Anterior cingulate cortex (tissue), 58 donors: ENCODE results near the gene LRMDA.
A peak's percentile ranks its signal among the peaks of the same experiment; 100 is the strongest.

Source experiments
- DNase-seq, 58 donors: peaks; one replicate each; lab custom pipeline; 2025; lab: John Stamatoyannopoulos, UW

Gene LRMDA

GRCh38 chr10:75623310-75624093 lies 192.1 kb downstream of the LRMDA start:
- DNase-seq: no peak

DNA sequence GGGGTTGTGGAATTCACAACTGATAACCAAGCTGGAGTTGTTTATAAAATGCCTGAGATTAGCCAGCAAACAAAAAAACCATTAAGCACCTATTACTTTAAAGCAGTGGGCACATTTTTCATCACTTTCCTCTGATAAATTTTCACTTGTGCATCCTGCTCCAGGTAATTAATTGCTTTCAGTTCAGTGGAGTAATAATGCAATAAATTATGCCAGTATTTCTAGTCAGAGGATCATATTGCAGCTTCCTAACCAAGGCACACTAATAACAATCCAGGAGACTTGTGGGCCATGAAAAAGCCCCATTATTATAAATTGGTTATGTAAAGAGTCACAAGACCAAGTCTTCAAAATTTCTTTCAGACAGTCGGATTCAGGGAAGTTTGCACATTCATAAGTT lies 193.2 kb downstream of the LRMDA start:
- no peak for DNase-seq

- no peak for DNase-seq
These were observed 199.3 kb downstream of the LRMDA start for GRCh38 chr10:75630746-75631145.

- no peak for DNase-seq
These were observed 201.5 kb downstream of the LRMDA start for GRCh38 chr10:75632805-75633462.

GRCh38 chr10:75633568-75633967 lies 202.1 kb downstream of the LRMDA start:
- DNase-seq: no peak

GRCh38 chr10:75634947-75635346 lies 203.5 kb downstream of the LRMDA start:
- no peak for DNase-seq

- no peak for DNase-seq
These were observed 207.3 kb downstream of the LRMDA start for GRCh38 chr10:75638752-75639151.

DNA sequence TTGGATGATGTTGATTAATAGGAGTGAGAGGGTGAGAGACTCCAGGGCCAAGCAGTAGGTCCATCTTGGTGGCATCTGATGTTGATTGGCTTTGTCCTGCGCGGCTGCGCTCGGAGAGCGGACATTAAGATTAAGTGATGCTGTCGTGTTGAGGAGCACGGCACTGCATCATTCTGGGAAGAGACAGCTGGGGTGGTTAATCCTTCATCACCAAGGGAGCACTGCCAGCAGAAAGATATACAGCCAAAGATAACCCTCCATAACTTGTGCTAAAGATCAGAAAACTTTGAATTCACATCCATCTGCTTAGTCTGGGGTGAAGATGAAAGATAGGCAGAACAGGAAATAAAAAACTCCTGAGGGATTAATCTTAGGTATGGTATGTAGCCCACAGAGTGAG lies 208.3 kb downstream of the LRMDA start:
- no peak for DNase-seq

DNA sequence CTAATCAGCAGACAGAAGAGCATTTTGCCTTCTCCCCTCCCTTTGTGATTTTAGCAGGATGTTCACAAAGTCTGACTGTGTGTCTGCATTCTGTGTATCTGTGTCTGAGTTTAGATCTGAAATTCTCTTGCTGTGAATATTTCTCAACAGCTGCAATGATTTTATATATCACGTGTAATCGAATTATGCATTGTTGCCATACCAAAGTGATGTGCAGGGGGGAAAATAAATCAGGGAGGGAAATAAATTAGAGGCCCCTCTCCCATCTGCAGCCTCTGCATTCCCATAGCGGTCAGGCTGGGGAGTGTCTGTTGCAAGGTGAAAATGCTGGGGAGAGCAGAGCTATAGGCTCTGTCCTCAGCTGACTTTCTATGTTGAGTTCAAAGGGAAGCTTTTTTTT lies 209.0 kb downstream of the LRMDA start:
- DNase-seq: no peak

DNA sequence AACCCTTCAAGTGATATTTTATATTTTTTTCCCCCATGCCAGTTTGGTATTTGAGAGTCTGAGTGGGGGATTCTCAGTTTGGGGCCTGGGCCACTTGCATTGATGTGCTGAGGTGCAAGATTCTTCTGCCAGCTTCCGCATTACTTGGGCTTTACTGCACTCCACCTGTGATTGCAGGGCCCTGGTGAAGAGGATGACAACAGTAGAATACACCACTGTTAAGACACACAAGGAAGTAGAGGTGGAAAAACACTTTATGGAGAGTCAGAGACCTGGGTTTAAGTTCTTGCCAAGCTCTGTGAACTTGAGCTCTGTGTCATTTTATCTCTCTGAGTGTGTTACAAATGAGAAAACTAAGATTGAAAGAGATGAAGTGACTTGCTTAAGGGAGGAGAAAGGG lies 209.4 kb downstream of the LRMDA start:
- no peak for DNase-seq

- no peak for DNase-seq
These were observed 212.0 kb downstream of the LRMDA start for GRCh38 chr10:75643405-75643804.

GRCh38 chr10:75643944-75644692 lies 212.7 kb downstream of the LRMDA start:
- DNase-seq: no peak

GRCh38 chr10:75645704-75646103 lies 214.3 kb downstream of the LRMDA start:
- no peak for DNase-seq

DNA sequence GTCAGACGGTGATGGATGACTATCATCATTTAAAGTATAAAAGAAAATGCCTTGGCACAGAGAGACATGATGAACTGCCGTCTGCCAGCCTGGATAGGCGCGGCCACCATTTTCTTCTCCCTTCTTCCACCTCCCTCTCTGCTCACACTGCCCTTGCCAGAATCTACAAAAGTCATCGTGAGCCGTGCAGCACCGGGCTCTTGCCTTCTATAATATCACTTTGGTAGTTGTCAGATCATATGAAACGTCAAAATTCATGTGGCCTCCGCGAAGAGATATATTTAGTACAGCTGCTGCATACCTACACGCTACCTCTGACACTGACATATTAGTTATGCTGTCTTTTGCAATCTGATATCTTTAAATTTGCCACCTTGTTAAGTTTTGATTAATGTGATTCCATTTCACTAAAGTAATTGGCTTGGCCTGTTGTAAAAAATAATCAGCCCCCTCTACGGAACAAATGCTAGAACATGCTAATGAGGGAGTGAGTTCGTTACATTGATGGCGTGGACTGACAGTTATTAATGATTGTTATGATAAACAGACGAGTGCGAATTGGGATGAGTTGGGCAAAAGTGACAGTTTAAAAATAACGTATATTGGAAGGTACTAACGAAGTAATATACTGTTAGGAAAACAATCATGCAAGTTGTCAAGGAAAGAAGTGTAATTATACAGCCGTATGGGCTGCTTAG lies 214.9 kb downstream of the LRMDA start:
- DNase-seq: no peak

DNA sequence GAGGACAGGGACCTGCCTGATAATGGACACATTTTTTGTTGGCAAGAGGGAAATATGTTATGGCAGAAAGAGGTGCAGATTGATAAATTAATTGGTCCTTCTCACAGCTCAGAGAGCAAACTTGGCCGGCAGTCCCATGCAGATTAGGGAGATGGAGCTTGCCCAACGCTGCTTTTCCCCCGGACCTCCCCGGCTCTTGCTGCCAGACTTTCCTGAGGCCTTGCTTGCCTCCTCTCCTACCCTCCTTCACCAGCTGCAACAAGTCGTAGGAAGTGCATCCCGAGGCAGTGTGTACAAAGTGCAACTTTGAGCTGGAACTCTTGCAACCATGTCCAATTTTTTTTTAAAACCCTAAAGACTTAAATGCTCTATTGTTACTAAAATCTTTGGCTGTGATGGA lies 215.5 kb downstream of the LRMDA start:
- DNase-seq: peak in 1 of 58 donors; percentile 13

DNA sequence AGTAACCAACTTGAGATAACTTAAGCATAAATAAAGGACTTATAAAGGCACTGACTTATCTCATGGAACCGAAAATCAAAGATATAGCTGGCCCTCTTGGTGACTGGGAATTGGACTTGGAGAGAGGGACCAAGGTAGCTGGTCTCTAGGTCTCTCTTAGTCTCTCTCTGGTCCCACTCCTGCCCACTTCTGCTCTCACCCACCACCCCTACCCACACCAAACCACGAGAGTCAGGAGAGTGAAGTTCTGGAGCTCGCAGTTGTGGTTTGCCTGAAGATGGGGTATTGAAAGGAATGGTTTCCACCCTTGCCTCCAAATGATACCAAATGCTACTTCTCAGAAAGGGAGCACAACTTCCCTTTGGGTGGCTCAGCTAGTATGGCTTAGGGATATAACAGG lies 216.3 kb downstream of the LRMDA start:
- DNase-seq: no peak

- no peak for DNase-seq
These were observed 216.9 kb downstream of the LRMDA start for GRCh38 chr10:75648351-75648750.

GRCh38 chr10:75648854-75649253 lies 217.4 kb downstream of the LRMDA start:
- DNase-seq: no peak

DNA sequence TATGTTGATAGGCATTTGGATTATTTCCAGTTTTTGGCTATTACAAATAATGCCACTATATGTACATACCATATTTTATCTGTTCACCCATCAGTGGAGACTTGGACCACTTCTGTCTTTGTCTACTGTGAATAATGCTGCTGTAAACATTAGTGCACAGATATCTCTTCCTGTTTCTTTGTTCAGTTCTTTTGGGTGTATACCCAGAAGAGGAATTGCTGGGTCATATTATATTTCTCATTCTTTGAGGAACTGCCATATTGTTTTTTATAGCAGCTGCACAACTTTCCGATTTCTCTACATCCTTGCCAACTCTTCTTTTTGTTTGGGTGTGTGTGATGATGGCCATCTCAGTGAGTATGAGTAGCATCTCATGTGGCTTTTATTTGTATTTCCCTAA lies 218.0 kb downstream of the LRMDA start:
- DNase-seq: no peak

DNA sequence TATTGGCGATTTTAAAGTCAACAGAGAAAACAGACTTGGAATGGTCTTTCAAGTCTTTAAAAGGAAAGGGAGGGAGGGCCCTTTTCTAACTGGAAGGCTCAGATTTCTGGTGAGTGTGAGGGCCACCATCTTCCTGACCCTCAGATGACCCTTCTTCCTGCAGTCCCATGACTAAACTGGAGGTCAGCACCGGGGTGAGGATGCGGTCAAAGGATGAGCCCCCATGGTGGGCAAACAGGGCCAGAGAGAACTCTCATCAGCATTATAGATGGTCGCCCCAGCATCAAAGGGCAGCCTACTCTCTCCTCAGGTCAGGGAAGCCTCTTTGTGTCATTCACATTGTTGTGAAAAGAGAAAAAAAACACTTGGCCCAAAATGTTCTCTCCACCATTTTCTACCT lies 219.2 kb downstream of the LRMDA start:
- no peak for DNase-seq

DNA sequence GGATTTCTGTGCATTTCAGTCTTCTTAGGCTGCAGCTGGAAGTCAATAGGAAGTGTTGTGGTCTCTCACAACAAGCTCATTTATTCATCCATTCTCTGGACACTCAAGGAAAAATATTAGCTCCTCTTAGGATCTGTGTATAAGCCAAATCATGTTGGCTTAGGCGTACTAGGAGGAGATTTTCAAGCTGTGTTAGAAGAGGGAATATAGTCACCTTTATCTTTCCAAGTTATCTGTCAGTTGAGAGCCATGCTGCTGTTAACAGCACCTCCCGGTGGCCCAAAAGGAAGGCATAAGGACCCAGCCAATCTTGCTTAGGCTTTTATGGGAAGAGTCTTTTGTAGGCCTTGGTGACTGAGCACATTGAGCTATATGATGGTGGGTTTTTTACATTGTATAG lies 220.0 kb downstream of the LRMDA start:
- DNase-seq: no peak
